Testis (tissue), 3 donors: ENCODE data around the gene MAP2K2. TPM values are rescaled to one million over a fixed set of nuclear protein-coding genes. Genes with fewer than 3 reads are reported as not detected.

Source experiments
- DNase-seq: peaks from one replicate; pipeline ENCODE4 v3.0.0-alpha.2; 2019
- H3K27ac ChIP-seq, 2 donors: fragments of 200-600 bp; sonication (generic); one replicate each; pipeline ENCODE4 v1.5.1; 2019
- H3K27me3 ChIP-seq: fragments of 200-600 bp; sonication (generic); one replicate; pipeline ENCODE4 v1.5.1; 2019
- H3K36me3 ChIP-seq: fragments of 200-600 bp; sonication (generic); one replicate; pipeline ENCODE4 v1.5.1; 2017; ENCODE audit warnings: low read depth; ENCODE audit errors: missing control alignments
- H3K4me1 ChIP-seq: fragments of 200-600 bp; sonication (generic); one replicate; pipeline ENCODE4 v1.5.1; 2019
- H3K4me3 ChIP-seq, 2 donors: fragments of 200-600 bp; sonication (generic); one replicate each; pipeline ENCODE4 v1.5.1; 2017 to 2019
- H3K9me3 ChIP-seq: fragments of 200-600 bp; sonication (generic); one replicate; pipeline ENCODE4 v1.5.1; 2017
- POLR2A ChIP-seq: fragments of 450-650 bp; IDR thresholded peaks from one replicate; pipeline ENCODE4 v1.6.1; 2017; ENCODE audit warnings: antibody characterized with exemption, mild to moderate bottlenecking, moderate library complexity
- WGBS, 2 donors: methylation state at CpG; one replicate each; pipeline ENCODE4 v1.1.5; 2018; 5-methylcytosine and 5-hydroxymethylcytosine counted together
- intact Hi-C: fragments of 100-400 bp; cut with DNase I; formaldehyde crosslinking; loops from one replicate; pipeline ENCODE4 v1.15.1; 2023; ENCODE audit warnings: low total_unique reads
- polyA plus RNA-seq: library from polyadenylated mRNA; stranded (reverse); fragments of 350-450 nt; fragmentation: Illumina TruSeq; extraction: RNeasy Lipid Tissue Mini Kit (QIAGEN cat#74804); gene quantifications from one replicate; pipeline ENCODE4 v1.2.3, GENCODE V29; 2014; ENCODE audit warnings: low read depth, low replicate concordance; ENCODE audit not compliant: insufficient read depth
- total RNA-seq, 2 donors: library from RNA; depleted of rRNA; stranded (reverse); fragments of >200 nt; gene quantifications; one replicate each; pipeline ENCODE4 v1.2.3, GENCODE V29; 2016
- TF ChIP-seq, protein P1 (sequence below), 3 experiments: fragments of 450-650 bp in 2 of 3; fragments of 200-600 bp in 1 of 3; sonication (generic) in 1 of 3; IDR thresholded peaks; one replicate each; pipeline ENCODE4 v1.5.1; 2016 to 2019; ENCODE audit warnings: antibody characterized with exemption in 3 of 3, mild to moderate bottlenecking in 2 of 3, moderate library complexity in 1 of 3

MAP2K2 gene
- total and polyA plus RNA-seq, 3 donors from 2014 or later = 181 to 241 (median 225) TPM

DNA sequence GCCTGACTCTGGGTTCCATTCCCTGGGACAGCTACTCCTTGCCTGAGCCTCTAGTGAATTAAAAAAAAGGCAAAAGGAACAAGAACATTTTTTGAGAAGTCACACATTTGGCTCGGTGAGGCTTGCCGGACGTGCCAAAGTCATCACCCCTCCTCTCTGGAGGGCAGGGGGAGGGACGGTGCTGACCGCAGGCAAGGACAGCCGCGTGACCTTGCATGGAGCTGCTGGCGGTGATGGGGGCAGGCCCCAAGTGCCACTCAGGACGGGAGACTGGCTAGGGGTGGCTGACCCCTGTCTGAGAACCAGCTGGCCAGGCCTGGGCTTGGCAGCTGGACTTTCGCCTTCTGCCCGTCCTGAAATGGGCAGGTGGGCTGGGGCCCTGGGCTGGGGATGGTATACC lies 26.4 kb downstream of the MAP2K2 start:
- intact Hi-C loops = no loop called here
- TF ChIP-seq, protein P1, sequence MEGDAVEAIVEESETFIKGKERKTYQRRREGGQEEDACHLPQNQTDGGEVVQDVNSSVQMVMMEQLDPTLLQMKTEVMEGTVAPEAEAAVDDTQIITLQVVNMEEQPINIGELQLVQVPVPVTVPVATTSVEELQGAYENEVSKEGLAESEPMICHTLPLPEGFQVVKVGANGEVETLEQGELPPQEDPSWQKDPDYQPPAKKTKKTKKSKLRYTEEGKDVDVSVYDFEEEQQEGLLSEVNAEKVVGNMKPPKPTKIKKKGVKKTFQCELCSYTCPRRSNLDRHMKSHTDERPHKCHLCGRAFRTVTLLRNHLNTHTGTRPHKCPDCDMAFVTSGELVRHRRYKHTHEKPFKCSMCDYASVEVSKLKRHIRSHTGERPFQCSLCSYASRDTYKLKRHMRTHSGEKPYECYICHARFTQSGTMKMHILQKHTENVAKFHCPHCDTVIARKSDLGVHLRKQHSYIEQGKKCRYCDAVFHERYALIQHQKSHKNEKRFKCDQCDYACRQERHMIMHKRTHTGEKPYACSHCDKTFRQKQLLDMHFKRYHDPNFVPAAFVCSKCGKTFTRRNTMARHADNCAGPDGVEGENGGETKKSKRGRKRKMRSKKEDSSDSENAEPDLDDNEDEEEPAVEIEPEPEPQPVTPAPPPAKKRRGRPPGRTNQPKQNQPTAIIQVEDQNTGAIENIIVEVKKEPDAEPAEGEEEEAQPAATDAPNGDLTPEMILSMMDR (IDR thresholded peaks at IDR 0.05) = no peak
- TF ChIP-seq POLR2A = no peak
- no peaks in the 10 kb centered on the region for H3K9me3 ChIP-seq
- peak overlapping the region in 1 of 2 donors; percentile 51 for H3K27ac ChIP-seq
- no peaks in the 10 kb centered on the region for H3K27me3 ChIP-seq
- DNase-seq = peak; percentile 75
- H3K4me1 ChIP-seq = peaks cover 12% of the 10 kb centered on the region
- no peak overlapping the region for H3K4me3 ChIP-seq
- 30 to 39% methylated on average over 9 to 11 of the region's 11 CpGs for WGBS, 2 donors
- no peaks in the 10 kb centered on the region for H3K36me3 ChIP-seq

DNA sequence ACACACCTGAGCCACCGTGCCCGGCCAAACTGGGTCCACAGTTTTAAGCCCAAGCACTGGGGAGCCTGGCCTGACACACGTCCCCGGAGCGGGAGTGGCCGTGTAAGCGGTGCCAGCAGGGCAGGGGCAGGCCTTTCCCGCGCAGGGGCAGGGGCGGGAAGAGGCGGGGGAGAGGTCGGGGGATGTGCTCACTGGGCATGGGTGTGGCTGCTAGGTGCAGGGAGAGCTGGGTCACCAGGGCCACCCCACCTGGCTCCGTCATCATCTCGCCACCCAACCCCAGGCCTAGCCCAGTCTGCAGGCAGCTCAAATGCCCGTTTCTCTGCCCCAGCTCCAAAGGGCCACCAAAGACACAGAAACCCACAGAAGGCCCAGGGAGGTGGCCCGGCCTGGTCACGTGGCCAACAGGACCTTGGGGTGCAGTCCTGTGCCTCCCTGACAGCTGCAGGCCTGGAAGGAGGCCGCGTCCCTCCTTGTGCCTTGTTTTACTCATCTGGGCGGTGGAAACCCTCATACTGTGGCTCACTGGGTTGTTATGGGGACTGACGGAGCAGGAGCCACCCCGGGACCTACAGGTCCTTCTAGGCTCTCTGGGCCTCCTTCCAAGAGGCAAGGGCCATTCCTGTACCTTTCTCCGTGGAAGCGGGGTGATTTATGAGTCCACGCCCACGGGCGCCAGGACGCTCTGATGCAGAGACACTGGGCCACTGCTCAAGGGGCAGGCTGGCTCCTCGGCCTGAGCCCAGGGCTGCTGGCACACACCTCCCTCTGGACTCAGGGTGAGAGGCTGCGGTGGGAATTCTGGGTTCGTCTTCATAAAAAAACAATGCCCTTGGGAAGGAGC lies 27.7 kb downstream of the MAP2K2 start:
- Histone ChIP-seq H3K27ac (peak overlapping the region in 1 of 2 donors; percentile 51), H3K9me3 (no peaks in the 10 kb centered on the region), H3K36me3 (no peaks in the 10 kb centered on the region), H3K4me1 (peaks cover 12% of the 10 kb centered on the region), H3K4me3 (no peak overlapping the region), H3K27me3 (no peaks in the 10 kb centered on the region)
- 80 to 92% methylated on average over 2 to 31 of the region's 31 CpGs for WGBS, 2 donors
- intact Hi-C loops = no loop called here
- no peak for TF ChIP-seq POLR2A
- TF ChIP-seq, protein P1 (IDR thresholded peaks at IDR 0.05) = no peak
- no peak for DNase-seq

DNA sequence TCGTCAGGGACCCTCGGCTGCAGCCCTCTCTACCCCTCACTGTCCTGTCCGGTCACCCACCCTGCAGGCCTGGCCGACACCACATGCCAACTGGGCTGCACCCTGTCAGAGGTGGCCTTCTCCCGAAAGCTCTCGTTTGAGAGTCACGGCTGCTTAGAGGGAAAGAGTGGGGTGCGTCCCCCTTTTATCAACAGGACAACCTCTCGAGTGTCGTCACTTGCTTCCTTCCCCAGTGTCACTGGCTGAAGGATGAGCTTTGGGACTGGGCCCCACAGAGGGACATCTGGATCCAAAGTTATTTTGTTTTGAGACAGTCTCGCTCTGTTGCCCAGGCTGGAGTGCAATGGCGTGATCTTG lies 28.5 kb downstream of the MAP2K2 start:
- no peak for DNase-seq
- Histone ChIP-seq H3K4me3 (no peak overlapping the region), H3K4me1 (peaks cover 12% of the 10 kb centered on the region), H3K27ac (no peak overlapping the region), H3K27me3 (no peaks in the 10 kb centered on the region), H3K36me3 (no peaks in the 10 kb centered on the region), H3K9me3 (no peaks in the 10 kb centered on the region)
- intact Hi-C loops = no loop called here
- no peak for TF ChIP-seq POLR2A
- TF ChIP-seq, protein P1 (IDR thresholded peaks at IDR 0.05) = no peak
- WGBS, 2 donors = 95 to 96% methylated on average over 10 to 12 of the region's 12 CpGs

DNA sequence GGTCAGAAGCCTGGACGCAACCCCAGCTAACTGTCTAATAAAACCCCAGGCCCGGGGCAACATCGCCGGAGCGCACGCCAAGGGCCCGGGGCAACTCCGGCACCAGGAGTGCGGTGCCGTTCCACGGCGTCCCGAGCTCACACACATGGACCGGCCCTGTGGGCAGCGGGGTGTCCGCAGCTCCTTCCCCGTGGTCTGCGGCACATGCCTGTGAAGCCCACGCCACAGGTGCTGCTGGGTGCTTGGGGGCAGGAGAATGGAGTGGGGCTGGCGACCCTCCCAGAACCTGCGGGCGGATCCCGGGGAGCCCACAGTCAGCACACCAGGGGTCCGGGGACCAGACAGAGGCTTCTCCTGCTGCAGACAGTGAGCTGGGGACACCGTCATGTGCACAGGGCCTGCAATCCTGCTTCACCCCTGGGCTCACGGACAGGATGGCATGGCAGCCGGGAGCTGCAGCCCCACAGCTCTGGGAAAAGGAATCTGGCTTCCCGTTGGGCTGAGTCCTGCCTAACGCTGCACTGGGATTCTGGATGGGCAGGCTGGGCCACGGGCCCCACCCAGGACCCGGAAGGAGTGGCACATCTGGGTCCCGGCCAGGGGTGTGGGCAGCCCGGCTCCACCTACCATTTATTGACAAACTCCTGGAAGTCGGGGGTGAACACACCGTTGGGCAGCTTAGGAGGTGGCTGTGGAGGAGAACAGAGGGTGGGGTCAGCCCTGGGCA lies 29.0 kb downstream of the MAP2K2 start:
- Histone ChIP-seq H3K36me3 (no peaks in the 10 kb centered on the region), H3K27ac (no peak overlapping the region), H3K4me3 (no peak overlapping the region), H3K4me1 (peaks cover 12% of the 10 kb centered on the region), H3K9me3 (no peaks in the 10 kb centered on the region), H3K27me3 (no peaks in the 10 kb centered on the region)
- DNase-seq = no peak
- TF ChIP-seq, protein P1 (IDR thresholded peaks at IDR 0.05) = no peak
- TF ChIP-seq POLR2A = no peak
- intact Hi-C loops = no loop called here
- 91 to 97% methylated on average over 12 to 34 of the region's 35 CpGs for WGBS, 2 donors
